ENCODE measurements around the gene HDAC9. TPM values are rescaled to one million over a fixed set of nuclear protein-coding genes. Genes with fewer than 3 reads are reported as not detected.

The HDAC9 gene
- total and polyA plus RNA-seq, 11 donors, result 4.8 to 62.9 (median 30.6) TPM

DNA sequence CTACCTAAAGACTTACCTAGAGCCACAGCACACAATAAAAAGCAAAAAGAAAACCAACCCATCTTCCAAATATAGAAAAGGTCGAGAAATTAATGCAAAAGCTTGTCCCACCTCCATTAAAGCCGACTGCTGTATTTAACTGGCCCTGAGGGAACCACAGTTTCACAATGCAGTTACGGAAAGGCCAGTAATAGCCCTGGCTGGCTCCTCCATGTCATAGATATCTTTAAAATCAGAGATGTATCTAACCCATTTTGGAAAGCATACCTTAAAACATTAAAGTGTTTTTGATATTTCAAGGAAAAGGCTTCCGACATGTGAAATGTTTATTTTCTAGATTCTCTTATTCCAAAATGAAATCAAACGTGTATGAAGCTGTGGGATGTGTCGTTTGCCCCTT is 23.0 kb downstream of the HDAC9 start:
- H3K36me3 ChIP-seq, result no peaks in the 10 kb centered on the region
- H3K27me3 ChIP-seq, result no peaks in the 10 kb centered on the region
- peaks cover 0 to 32% (median 7%) of the 10 kb centered on the region in 12 donors for H3K4me1 ChIP-seq
- H3K4me3 ChIP-seq, result no peak overlapping the region
- WGBS, 4 donors, result 87 to 93% (median 89%) methylated on average over 6 of the region's 6 CpGs
- intact Hi-C loops (cut with DNase I), result no loop called here
- ATAC-seq (no peak), DNase-seq (no peak)
- H3K9me3 ChIP-seq, result no peaks in the 10 kb centered on the region
- no peak for TF ChIP-seq POLR2A (IDR thresholded peaks at IDR 0.05)
- TF ChIP-seq, protein P1, sequence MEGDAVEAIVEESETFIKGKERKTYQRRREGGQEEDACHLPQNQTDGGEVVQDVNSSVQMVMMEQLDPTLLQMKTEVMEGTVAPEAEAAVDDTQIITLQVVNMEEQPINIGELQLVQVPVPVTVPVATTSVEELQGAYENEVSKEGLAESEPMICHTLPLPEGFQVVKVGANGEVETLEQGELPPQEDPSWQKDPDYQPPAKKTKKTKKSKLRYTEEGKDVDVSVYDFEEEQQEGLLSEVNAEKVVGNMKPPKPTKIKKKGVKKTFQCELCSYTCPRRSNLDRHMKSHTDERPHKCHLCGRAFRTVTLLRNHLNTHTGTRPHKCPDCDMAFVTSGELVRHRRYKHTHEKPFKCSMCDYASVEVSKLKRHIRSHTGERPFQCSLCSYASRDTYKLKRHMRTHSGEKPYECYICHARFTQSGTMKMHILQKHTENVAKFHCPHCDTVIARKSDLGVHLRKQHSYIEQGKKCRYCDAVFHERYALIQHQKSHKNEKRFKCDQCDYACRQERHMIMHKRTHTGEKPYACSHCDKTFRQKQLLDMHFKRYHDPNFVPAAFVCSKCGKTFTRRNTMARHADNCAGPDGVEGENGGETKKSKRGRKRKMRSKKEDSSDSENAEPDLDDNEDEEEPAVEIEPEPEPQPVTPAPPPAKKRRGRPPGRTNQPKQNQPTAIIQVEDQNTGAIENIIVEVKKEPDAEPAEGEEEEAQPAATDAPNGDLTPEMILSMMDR (IDR thresholded peaks at IDR 0.05), result no peak
- no peak overlapping the region for H3K27ac ChIP-seq

DNA sequence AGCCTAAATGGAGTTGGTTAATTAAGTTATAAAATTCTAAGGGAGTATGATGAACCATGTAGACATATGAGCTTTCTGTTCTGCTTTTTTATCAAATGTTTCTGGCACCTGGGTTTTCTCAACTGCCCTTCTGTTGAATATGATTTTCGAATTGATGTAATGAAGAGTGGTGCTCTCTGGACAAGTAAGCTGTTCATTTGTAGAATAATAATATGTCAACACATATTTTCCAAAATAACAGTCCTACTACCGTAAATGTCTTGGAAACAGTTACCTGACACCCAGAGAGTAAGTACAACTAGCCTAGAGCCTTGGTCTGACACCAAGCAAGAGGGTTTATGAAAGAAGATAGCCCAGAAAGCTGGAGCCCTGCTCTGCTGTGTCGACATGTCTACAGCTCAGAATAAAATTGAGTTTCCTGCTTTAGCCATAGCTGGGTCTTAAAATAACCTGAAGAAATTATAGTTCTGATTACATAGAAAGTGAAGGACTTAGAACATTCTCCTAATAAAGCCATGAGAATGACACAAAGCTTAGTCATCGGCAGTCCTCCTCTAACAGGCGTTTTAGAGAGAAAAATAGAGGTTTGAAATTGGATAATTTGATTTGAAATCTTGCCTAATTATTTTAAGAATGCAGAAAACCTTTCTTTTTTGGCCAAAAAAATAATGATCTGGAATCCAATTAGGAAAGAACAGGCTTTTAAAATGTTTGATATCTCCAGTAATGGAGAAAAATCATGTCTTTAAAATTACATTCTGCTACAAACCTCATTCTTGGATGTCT is 25.1 kb downstream of the HDAC9 start:
- peak overlapping the region in 10 of 12 donors; percentile 4 to 67 (median 30) for H3K27ac ChIP-seq
- no peaks in the 10 kb centered on the region for H3K27me3 ChIP-seq
- 39 to 51% (median 44%) methylated on average over 5 of the region's 5 CpGs for WGBS, 4 donors
- peak overlapping the region in 3 of 12 donors; percentile 3 to 6 (median 3) for H3K4me3 ChIP-seq
- DNase-seq (no peak), ATAC-seq (peak; percentile 34 to 81 (median 68))
- peaks cover 0 to 28% (median 6%) of the 10 kb centered on the region in 12 donors for H3K4me1 ChIP-seq
- no peaks in the 10 kb centered on the region for H3K36me3 ChIP-seq
- no peaks in the 10 kb centered on the region for H3K9me3 ChIP-seq
- TF ChIP-seq, protein P1 (IDR thresholded peaks at IDR 0.05), result no peak
- no peak for TF ChIP-seq POLR2A (IDR thresholded peaks at IDR 0.05)
- intact Hi-C loops (cut with DNase I), result no loop called here

DNA sequence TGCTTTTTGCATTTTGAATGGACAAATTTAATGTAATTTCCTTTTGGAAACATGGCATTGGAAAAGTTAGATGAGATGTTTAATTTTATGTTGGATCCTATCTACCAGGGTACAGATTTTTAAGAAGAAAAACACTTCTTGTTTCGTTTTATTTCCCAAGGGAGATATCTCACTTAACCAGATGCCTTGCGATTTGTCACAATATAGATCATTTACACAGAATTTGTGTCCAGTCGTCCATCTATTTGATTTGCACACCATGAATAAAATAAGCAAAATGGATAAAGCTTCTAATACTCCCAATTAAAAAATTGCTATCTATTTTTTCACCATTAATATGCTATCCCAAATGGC is 25.7 kb downstream of the HDAC9 start:
- peak overlapping the region in 5 of 12 donors; percentile 4 to 67 (median 43) for H3K27ac ChIP-seq
- peaks cover 0 to 34% (median 7%) of the 10 kb centered on the region in 12 donors for H3K4me1 ChIP-seq
- 84 to 91% (median 87%) methylated on average over 3 of the region's 3 CpGs for WGBS, 4 donors
- H3K27me3 ChIP-seq, result no peaks in the 10 kb centered on the region
- DNase-seq, result no peak
- no peaks in the 10 kb centered on the region for H3K9me3 ChIP-seq
- intact Hi-C loops (cut with DNase I), result no loop called here
- peak overlapping the region in 1 of 12 donors; percentile 3 for H3K4me3 ChIP-seq
- TF ChIP-seq, protein P1 (IDR thresholded peaks at IDR 0.05), result no peak
- TF ChIP-seq POLR2A (IDR thresholded peaks at IDR 0.05), result no peak
- no peak for ATAC-seq
- no peaks in the 10 kb centered on the region for H3K36me3 ChIP-seq

DNA sequence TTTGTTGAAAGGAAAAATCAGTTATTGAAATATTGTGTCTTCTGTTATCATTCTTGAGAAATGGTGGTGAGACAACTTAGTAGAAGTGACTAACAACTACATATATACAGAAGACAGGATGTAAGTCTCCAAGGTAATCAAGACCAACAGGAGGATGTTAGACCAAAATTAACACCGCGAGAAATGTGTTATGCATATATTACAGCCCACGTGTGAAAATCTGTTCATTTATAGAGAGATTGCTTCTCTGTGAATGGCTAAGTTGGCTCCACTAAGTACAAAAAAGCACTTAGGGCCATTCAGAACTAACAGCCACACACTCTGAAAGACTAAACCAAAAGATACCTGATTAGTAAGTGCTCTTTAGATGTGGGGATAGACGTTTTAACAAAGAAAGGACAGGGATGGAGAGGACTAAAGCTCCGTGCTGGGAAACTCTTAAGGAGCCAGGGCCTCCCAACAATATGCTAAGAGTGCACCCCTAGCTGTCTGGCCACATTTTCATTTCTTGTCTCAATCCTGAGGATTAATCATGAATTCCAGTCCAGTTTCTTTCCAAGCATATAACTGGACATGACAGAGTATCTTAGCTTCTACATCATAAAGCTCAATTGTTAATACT is 26.5 kb downstream of the HDAC9 start:
- intact Hi-C loops (cut with DNase I), result no loop called here
- H3K4me3 ChIP-seq, result no peak overlapping the region
- H3K27ac ChIP-seq, result no peak overlapping the region
- TF ChIP-seq POLR2A (IDR thresholded peaks at IDR 0.05), result no peak
- TF ChIP-seq, protein P1 (IDR thresholded peaks at IDR 0.05), result no peak
- no peaks in the 10 kb centered on the region for H3K27me3 ChIP-seq
- H3K4me1 ChIP-seq, result peaks cover 0 to 40% (median 12%) of the 10 kb centered on the region in 12 donors
- 68 to 75% (median 71%) methylated on average over 5 of the region's 5 CpGs for WGBS, 4 donors
- no peaks in the 10 kb centered on the region for H3K36me3 ChIP-seq
- H3K9me3 ChIP-seq, result no peaks in the 10 kb centered on the region
- DNase-seq (no peak), ATAC-seq (no peak)
